Measurements from ENCODE around the gene APOA4.

- TF ChIP-seq ATF3 (IDR thresholded peaks at IDR 0.05) = no peak
- TF ChIP-seq ATF3 (CRISPR knock-in tag; conservative IDR thresholded peaks at IDR 0.05) = no peak
- no peak for TF ChIP-seq POLR2A (conservative IDR thresholded peaks at IDR 0.05)
- no peak for TF ChIP-seq ZEB2 (IDR thresholded peaks at IDR 0.05)
- TF ChIP-seq, protein P1, sequence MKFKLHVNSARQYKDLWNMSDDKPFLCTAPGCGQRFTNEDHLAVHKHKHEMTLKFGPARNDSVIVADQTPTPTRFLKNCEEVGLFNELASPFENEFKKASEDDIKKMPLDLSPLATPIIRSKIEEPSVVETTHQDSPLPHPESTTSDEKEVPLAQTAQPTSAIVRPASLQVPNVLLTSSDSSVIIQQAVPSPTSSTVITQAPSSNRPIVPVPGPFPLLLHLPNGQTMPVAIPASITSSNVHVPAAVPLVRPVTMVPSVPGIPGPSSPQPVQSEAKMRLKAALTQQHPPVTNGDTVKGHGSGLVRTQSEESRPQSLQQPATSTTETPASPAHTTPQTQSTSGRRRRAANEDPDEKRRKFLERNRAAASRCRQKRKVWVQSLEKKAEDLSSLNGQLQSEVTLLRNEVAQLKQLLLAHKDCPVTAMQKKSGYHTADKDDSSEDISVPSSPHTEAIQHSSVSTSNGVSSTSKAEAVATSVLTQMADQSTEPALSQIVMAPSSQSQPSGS (CRISPR knock-in tag; IDR thresholded peaks at IDR 0.05) = no peak
These were observed 2.3 kb upstream of the APOA4 start for GRCh38 chr11:116825434-116825833.
